ENCODE results near the gene F7.

F7 gene

GRCh38 chr13:113086031-113086750 is 19.4 kb upstream of the F7 start:
- in situ Hi-C loops (cut with HindIII; ENCODE audit: low sequenced_read_pairs), result no loop called here
- TF ChIP-seq, protein P1, sequence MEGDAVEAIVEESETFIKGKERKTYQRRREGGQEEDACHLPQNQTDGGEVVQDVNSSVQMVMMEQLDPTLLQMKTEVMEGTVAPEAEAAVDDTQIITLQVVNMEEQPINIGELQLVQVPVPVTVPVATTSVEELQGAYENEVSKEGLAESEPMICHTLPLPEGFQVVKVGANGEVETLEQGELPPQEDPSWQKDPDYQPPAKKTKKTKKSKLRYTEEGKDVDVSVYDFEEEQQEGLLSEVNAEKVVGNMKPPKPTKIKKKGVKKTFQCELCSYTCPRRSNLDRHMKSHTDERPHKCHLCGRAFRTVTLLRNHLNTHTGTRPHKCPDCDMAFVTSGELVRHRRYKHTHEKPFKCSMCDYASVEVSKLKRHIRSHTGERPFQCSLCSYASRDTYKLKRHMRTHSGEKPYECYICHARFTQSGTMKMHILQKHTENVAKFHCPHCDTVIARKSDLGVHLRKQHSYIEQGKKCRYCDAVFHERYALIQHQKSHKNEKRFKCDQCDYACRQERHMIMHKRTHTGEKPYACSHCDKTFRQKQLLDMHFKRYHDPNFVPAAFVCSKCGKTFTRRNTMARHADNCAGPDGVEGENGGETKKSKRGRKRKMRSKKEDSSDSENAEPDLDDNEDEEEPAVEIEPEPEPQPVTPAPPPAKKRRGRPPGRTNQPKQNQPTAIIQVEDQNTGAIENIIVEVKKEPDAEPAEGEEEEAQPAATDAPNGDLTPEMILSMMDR (IDR thresholded peaks at IDR 0.05; ENCODE audit: low read depth, low read length, missing control alignments), result no peak
- H3K4me3 ChIP-seq (ENCODE audit: low read depth, low read length), result no peak overlapping the region
- no peak for DNase-seq (ENCODE audit: low read depth)

GRCh38 chr13:113086991-113087922 is 18.3 kb upstream of the F7 start:
- H3K4me3 ChIP-seq (ENCODE audit: low read depth, low read length), result no peak overlapping the region
- DNase-seq (ENCODE audit: low read depth), result no peak
- in situ Hi-C loops (cut with HindIII; ENCODE audit: low sequenced_read_pairs), result no loop called here
- TF ChIP-seq, protein P1 (IDR thresholded peaks at IDR 0.05; ENCODE audit: low read depth, low read length, missing control alignments), result no peak

DNA sequence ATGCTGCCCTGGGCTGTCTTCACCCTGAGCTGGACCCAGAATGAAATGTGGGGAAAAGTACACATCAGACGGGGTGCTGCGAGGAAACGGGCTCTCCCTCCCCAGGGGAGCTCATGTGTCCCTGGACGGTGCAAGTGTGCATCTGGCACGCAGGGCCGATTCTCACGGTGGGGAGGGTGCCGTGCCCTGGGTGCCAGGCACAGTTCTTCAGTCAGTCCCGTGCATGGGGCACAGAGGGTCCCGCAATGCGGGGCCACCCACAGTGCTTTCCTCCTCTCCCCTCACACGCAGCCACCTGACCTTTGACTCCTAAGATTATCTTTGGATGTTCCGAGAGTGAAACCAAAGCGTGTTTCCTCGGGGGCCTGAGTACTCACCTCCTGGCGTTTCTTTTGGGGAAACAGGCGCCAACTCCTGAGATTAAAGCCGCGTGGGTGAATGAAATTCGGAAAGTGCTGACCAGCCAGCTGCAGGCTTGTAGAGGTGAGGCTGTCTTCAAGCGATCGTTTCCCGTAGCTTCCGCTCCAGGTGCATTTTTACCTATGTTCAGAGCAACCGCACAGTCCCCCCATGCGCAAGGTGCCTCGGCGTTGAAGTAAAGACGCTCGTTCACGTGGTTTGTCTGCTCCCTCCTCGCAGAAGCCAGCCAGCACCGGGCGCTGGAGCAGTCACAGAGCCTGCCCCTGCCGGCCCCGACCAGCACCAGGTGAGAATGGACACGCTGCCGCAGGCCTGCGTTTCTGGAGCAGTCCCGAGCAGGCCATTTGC is 17.5 kb upstream of the F7 start:
- no peak for DNase-seq (ENCODE audit: low read depth)
- in situ Hi-C loops (cut with HindIII; ENCODE audit: low sequenced_read_pairs), result no loop called here
- no peak overlapping the region for H3K4me3 ChIP-seq (ENCODE audit: low read depth, low read length)
- TF ChIP-seq, protein P1 (IDR thresholded peaks at IDR 0.05; ENCODE audit: low read depth, low read length, missing control alignments), result no peak

DNA sequence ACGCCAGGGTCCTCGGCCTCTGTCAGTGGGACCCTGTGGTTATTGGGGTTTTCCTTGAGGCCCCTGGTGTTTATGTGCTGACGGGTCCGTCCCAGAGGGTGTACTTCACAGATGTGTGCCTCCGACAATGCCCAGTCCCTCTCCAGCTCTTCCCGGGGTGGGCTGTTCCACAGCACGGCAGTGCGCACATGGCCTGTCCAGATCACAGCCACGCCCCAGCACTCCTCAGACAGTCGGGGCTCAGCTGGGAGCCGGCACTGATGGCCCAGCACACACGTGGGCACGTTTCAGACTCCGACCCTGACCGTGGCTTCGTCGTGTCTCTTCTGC is 16.9 kb upstream of the F7 start:
- no peak overlapping the region for H3K4me3 ChIP-seq (ENCODE audit: low read depth, low read length)
- TF ChIP-seq, protein P1 (IDR thresholded peaks at IDR 0.05; ENCODE audit: low read depth, low read length, missing control alignments), result no peak
- no peak for DNase-seq (ENCODE audit: low read depth)
- in situ Hi-C loops (cut with HindIII; ENCODE audit: low sequenced_read_pairs), result no loop called here

GRCh38 chr13:113089693-113090414 is 15.7 kb upstream of the F7 start:
- no peak for DNase-seq (ENCODE audit: low read depth)
- in situ Hi-C loops (cut with HindIII; ENCODE audit: low sequenced_read_pairs), result no loop called here
- TF ChIP-seq, protein P1 (IDR thresholded peaks at IDR 0.05; ENCODE audit: low read depth, low read length, missing control alignments), result no peak
- no peak overlapping the region for H3K4me3 ChIP-seq (ENCODE audit: low read depth, low read length)

GRCh38 chr13:113090415-113090770 is 15.2 kb upstream of the F7 start:
- DNase-seq (ENCODE audit: low read depth), result no peak
- TF ChIP-seq, protein P1 (IDR thresholded peaks at IDR 0.05; ENCODE audit: low read depth, low read length, missing control alignments), result no peak
- in situ Hi-C loops (cut with HindIII; ENCODE audit: low sequenced_read_pairs), result no loop called here
- H3K4me3 ChIP-seq (ENCODE audit: low read depth, low read length), result no peak overlapping the region

Data from astrocyte of the cerebellum (primary cell).